Gastroesophageal sphincter (tissue), 3 donors: ENCODE measurements around the gene CAMK1D.
"Not testable (repeated sequence)": the region's sequence is repeated elsewhere in the genome, so short reads cannot be mapped to it uniquely, and the experiment has no call there.

Source experiments
- CTCF ChIP-seq, 4 experiments: fragments of 200-600 bp in 2 of 4; fragments of 450-650 bp in 2 of 4; sonication (generic) in 1 of 4; IDR thresholded peaks; one replicate each; pipeline ENCODE4 v1.5.1; 2017 to 2019; ENCODE audit warnings: antibody characterized with exemption in 4 of 4, mild to moderate bottlenecking in 2 of 4, moderate library complexity in 2 of 4
- POLR2A ChIP-seq, 2 donors: fragments of 450-650 bp; IDR thresholded peaks; one replicate each; pipeline ENCODE4 v1.6.1; 2017; ENCODE audit warnings: antibody characterized with exemption in 2 of 2, mild to moderate bottlenecking in 2 of 2, moderate library complexity in 1 of 2

- not testable (repeated sequence) for TF ChIP-seq POLR2A, CTCF (IDR thresholded peaks at IDR 0.05)
Observed at GRCh38 chr10:12309783-12310182, 39.6 kb upstream of the CAMK1D start.
